ENCODE data around the gene ACP7. TPM values are rescaled to one million over a fixed set of nuclear protein-coding genes. Genes with fewer than 3 reads are reported as not detected.
A peak's percentile ranks its signal among the peaks of the same experiment; 100 is the strongest.

Gene ACP7
- total and polyA plus RNA-seq, 2 of the 8 experiments (the other 6 are each of a cell fraction or from before 2014, with no cell fraction given), result 0.27 to 0.50 TPM

DNA sequence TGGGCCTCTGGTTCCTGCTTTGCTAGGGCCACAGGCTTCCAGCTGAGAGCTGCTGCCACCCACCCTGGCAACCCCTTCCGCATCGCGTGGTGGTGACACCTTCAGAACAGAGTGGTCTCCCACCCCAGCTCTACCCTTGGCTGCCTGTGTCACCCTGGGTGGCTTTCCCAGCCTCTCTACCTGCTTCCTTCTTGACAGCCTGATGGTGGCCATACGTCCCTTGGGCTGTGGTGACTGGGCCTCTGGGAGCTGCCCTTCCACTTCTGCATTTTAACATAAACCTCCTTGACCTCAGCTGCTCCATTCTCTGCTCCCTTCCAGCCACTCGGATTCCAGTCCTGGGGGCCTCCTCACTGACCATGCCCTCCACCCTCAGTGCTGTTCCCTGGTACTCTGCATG, 58.5 kb downstream of the ACP7 start:
- peaks cover 35 to 66% (median 46%) of the 10 kb centered on the region in 4 experiments for H3K4me1 ChIP-seq (replicated peaks in 1 of 4; ENCODE audit: control insufficient read depth in 3 of 4, insufficient read depth in 4 of 4, low read length in 3 of 4)
- TF ChIP-seq RBBP5 (IDR thresholded peaks at IDR 0.05; ENCODE audit: borderline replicate concordance, low read depth, low read length), result no peak

More for the DNA sequence above, 58.5 kb downstream of the ACP7 start:
- Histone ChIP-seq H2BK120ac (replicated peaks; ENCODE audit: low read depth, low read length) (no peak overlapping the region), H3K9ac (replicated peaks in 1 of 4; ENCODE audit: extremely low read depth in 1 of 4, low read depth in 3 of 4, low read length in 3 of 4) (no peak overlapping the region), H4K8ac (ENCODE audit: extremely low read depth, insufficient read depth, low read length) (no peak overlapping the region), H3K56ac (replicated peaks; ENCODE audit: insufficient read length, low read depth, low read length) (no peak overlapping the region), H3K79me2 (ENCODE audit: control insufficient read depth in 1 of 2, insufficient read depth in 2 of 2, low read length in 2 of 2) (peaks cover 2 to 68% of the 10 kb centered on the region in 2 experiments; a peak in 3 of 4 replicates), H3K18ac (ENCODE audit: extremely low read depth, low read length) (peak overlapping the region; percentile 32; the same call in 1 of the 2 replicates), H4K91ac (replicated peaks; ENCODE audit: insufficient read length, low read length) (no peak overlapping the region), H3K27me3 (replicated peaks in 1 of 4; ENCODE audit: control insufficient read depth in 3 of 4, extremely low read depth in 1 of 4, insufficient read depth in 3 of 4, low read length in 3 of 4) (no peaks in the 10 kb centered on the region), H2BK15ac (ENCODE audit: low read length) (0 out of 2 replicates have a peak overlapping the region, but pooled peaks have one; percentile 81), H3K23me2 (ENCODE audit: low read depth, low read length) (peaks cover 2% of the 10 kb centered on the region; the same call in 1 of the 2 replicates), H4K5ac (ENCODE audit: insufficient read length, low read depth, low read length) (no peak overlapping the region), H2BK12ac (ENCODE audit: low read depth, low read length) (no peak overlapping the region; the same call in 1 of the 2 replicates), H4K20me1 (replicated peaks in 1 of 2; ENCODE audit: control insufficient read depth in 1 of 2, insufficient read depth in 2 of 2, low read length in 2 of 2) (peaks cover 5 to 24% of the 10 kb centered on the region in 2 experiments), H3K27ac (ENCODE audit: low read depth, low read length) (no peak overlapping the region), H3K36me3 (ENCODE audit: control insufficient read depth in 2 of 4, insufficient read depth in 4 of 4, low read length in 3 of 4) (no peaks in the 10 kb centered on the region), H3K4me3 (ENCODE audit: extremely low read depth in 1 of 4, insufficient read depth in 2 of 4, low read depth in 3 of 4, low read length in 4 of 4) (no peak overlapping the region), H3K79me1 (ENCODE audit: low read depth, low read length) (peaks cover 33% of the 10 kb centered on the region), H3K14ac (ENCODE audit: insufficient read length) (no peak overlapping the region), H2AK5ac (ENCODE audit: low read depth, low read length) (no peak overlapping the region), H2BK20ac (ENCODE audit: low read length) (no peak overlapping the region), H3K4me2 (ENCODE audit: insufficient read depth in 1 of 2, low read depth in 2 of 2, low read length in 2 of 2) (no peak overlapping the region), H2AFZ (ENCODE audit: low read length) (no peak overlapping the region), H3K4ac (replicated peaks; ENCODE audit: insufficient read length, low read depth, low read length) (no peak overlapping the region), H3K9me3 (ENCODE audit: insufficient read depth in 2 of 2, low read depth in 1 of 2, low read length in 1 of 2) (no peaks in the 10 kb centered on the region), H2BK5ac (ENCODE audit: low read depth, low read length) (no peak overlapping the region), H3K23ac (ENCODE audit: insufficient read length) (no peak overlapping the region)
- ChIA-PET CTCF (ENCODE audit: partially characterized antibody) (interaction anchor here (0.6 to 3.2 kb wide), 4 partner anchors 9 to 90 kb away, joined by 3 to 11 read pairs (median 4); no protein-coding TSS in a partner anchor), POLR2A (ENCODE audit: partially characterized antibody) (interaction anchor here (1.1 to 1.5 kb wide), 2 partner anchors 9 to 41 kb away, joined by 3 read pairs; no protein-coding TSS in a partner anchor)
- 89% methylated on average over 5 of the region's 5 CpGs; no CpG with 5 or more reads in 1 of the 2 experiments for WGBS, 2 experiments (ENCODE audit: extremely low coverage in 1 of 2, insufficient coverage in 1 of 2, insufficient read length in 1 of 2, insufficient replicate concordance in 2 of 2, low coverage in 1 of 2, low lambda C conversion rate in 2 of 2, missing lambda C conversion rate in 1 of 2)
- FAIRE-seq (no peak), DNase-seq (ENCODE audit: low read depth in 1 of 2, low spot score in 2 of 2) (no peak)
